ENCODE measurements around the gene SIDT1.
"Not testable (repeated sequence)": the region's sequence is repeated elsewhere in the genome, so short reads cannot be mapped to it uniquely, and the experiment has no call there.

Gene SIDT1

GRCh38 chr3:113600418-113601182 lies 68.2 kb downstream of the SIDT1 start:
- DNase-seq = no peak

- no peak for DNase-seq
Observed at GRCh38 chr3:113601240-113601639, 68.9 kb downstream of the SIDT1 start.

GRCh38 chr3:113602256-113602655 lies 69.9 kb downstream of the SIDT1 start:
- DNase-seq = no peak

GRCh38 chr3:113602836-113603235 lies 70.5 kb downstream of the SIDT1 start:
- no peak for DNase-seq

GRCh38 chr3:113606539-113607218 lies 74.3 kb downstream of the SIDT1 start:
- DNase-seq = no peak

GRCh38 chr3:113607219-113607596 lies 74.9 kb downstream of the SIDT1 start:
- DNase-seq = no peak

- no peak for DNase-seq
Observed at GRCh38 chr3:113614402-113614801, 82.0 kb downstream of the SIDT1 start.

GRCh38 chr3:113615976-113616375 lies 83.6 kb downstream of the SIDT1 start:
- DNase-seq = no peak

GRCh38 chr3:113617726-113618125 lies 85.4 kb downstream of the SIDT1 start:
- no peak for DNase-seq

- no peak for DNase-seq
Observed at GRCh38 chr3:113620091-113620490, 87.7 kb downstream of the SIDT1 start.

GRCh38 chr3:113623324-113623723 lies 91.0 kb downstream of the SIDT1 start:
- DNase-seq = no peak

GRCh38 chr3:113623811-113624210 lies 91.5 kb downstream of the SIDT1 start:
- no peak for DNase-seq

- DNase-seq = no peak
Observed at GRCh38 chr3:113625834-113626233, 93.5 kb downstream of the SIDT1 start.

- peak; percentile 7 for DNase-seq
Observed at GRCh38 chr3:113626503-113627371, 94.4 kb downstream of the SIDT1 start.

GRCh38 chr3:113628316-113628715 lies 96.0 kb downstream of the SIDT1 start:
- no peak for DNase-seq

- no peak for DNase-seq
Observed at GRCh38 chr3:113628788-113629187, 96.4 kb downstream of the SIDT1 start.

- no peak for DNase-seq
Observed at GRCh38 chr3:113629584-113630421, 97.4 kb downstream of the SIDT1 start.

- DNase-seq = no peak
Observed at GRCh38 chr3:113630956-113631542, 98.7 kb downstream of the SIDT1 start.

- no peak for DNase-seq
Observed at GRCh38 chr3:113631573-113631972, 99.2 kb downstream of the SIDT1 start.

- DNase-seq = no peak
Observed at GRCh38 chr3:113634782-113635474, 102.6 kb downstream of the SIDT1 start.

- not testable (repeated sequence) for DNase-seq
Observed at GRCh38 chr3:113636034-113636433, 103.7 kb downstream of the SIDT1 start.

GRCh38 chr3:113637756-113638155 lies 105.4 kb downstream of the SIDT1 start:
- DNase-seq = no peak

Measured in NCI-H774 (cell line).